Osteocyte (in vitro differentiated cells): ENCODE results near the gene NOSTRIN. TPM values are rescaled to one million over a fixed set of nuclear protein-coding genes. Genes with fewer than 3 reads are reported as not detected.

Experiments used
- DNase-seq: peaks from one replicate; pipeline ENCODE4 v3.0.0; 2021; ENCODE audit warnings: mixed read lengths; ENCODE audit not compliant: unreplicated experiment; ENCODE audit errors: extremely low spot score
- H3K27ac Mint-ChIP-seq: one replicate; pipeline ENCODE4 v1.8.0; 2021; ENCODE audit warnings: mild to moderate bottlenecking, mixed read lengths; ENCODE audit not compliant: unreplicated experiment
- H3K27me3 Mint-ChIP-seq: one replicate; pipeline ENCODE4 v1.8.0; 2021; ENCODE audit warnings: mixed read lengths; ENCODE audit not compliant: unreplicated experiment
- H3K36me3 Mint-ChIP-seq: one replicate; pipeline ENCODE4 v1.8.0; 2021; ENCODE audit warnings: mixed read lengths; ENCODE audit not compliant: unreplicated experiment
- H3K4me1 Mint-ChIP-seq: one replicate; pipeline ENCODE4 v1.8.0; 2021; ENCODE audit warnings: mixed read lengths; ENCODE audit not compliant: unreplicated experiment
- H3K4me3 Mint-ChIP-seq: one replicate; pipeline ENCODE4 v1.8.0; 2021; ENCODE audit warnings: mild to moderate bottlenecking, moderate library complexity, mixed read lengths; ENCODE audit not compliant: unreplicated experiment
- H3K9me3 Mint-ChIP-seq: one replicate; pipeline ENCODE4 v1.8.0; 2021; ENCODE audit warnings: mixed read lengths; ENCODE audit not compliant: unreplicated experiment
- total RNA-seq: library from RNA; stranded (reverse); gene quantifications from 2 replicates; pipeline ENCODE4 v1.2.1, GENCODE V29; 2021
- TF ChIP-seq, protein P1 (sequence below): fragments of 200-600 bp; sonication (generic); IDR thresholded peaks from 2 replicates; pipeline ENCODE4 v1.5.0; 2021; ENCODE audit warnings: antibody characterized with exemption, mild to moderate bottlenecking, moderate library complexity

NOSTRIN gene
- total RNA-seq, 1 donor from 2014 or later: not detected

DNA sequence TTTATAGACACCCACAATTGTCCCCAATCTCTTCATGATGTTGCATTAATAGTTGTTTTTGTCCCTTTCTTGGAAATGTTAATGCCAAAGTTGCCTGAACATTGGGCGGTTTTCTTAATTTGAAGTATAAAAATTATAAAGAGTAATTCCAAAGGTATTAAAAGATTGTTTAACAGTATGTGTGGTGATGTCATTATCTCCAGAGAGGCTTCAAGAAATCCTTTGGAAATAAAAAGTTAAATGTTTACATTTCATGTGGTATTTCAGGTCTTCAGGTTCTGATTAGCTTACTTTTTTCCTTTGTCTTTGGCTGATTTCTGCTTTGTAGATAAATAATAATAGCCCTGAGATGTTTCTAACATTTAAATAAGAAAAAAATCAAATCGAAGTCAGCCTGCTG lies 29.3 kb upstream of the NOSTRIN start:
- Mint-ChIP-seq H3K4me3 (no peak overlapping the region), H3K27me3 (no peaks in the 10 kb centered on the region), H3K27ac (no peak overlapping the region), H3K36me3 (peaks cover 16% of the 10 kb centered on the region), H3K4me1 (no peaks in the 10 kb centered on the region), H3K9me3 (no peaks in the 10 kb centered on the region)
- TF ChIP-seq, protein P1, sequence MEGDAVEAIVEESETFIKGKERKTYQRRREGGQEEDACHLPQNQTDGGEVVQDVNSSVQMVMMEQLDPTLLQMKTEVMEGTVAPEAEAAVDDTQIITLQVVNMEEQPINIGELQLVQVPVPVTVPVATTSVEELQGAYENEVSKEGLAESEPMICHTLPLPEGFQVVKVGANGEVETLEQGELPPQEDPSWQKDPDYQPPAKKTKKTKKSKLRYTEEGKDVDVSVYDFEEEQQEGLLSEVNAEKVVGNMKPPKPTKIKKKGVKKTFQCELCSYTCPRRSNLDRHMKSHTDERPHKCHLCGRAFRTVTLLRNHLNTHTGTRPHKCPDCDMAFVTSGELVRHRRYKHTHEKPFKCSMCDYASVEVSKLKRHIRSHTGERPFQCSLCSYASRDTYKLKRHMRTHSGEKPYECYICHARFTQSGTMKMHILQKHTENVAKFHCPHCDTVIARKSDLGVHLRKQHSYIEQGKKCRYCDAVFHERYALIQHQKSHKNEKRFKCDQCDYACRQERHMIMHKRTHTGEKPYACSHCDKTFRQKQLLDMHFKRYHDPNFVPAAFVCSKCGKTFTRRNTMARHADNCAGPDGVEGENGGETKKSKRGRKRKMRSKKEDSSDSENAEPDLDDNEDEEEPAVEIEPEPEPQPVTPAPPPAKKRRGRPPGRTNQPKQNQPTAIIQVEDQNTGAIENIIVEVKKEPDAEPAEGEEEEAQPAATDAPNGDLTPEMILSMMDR: no peak
- DNase-seq: no peak

DNA sequence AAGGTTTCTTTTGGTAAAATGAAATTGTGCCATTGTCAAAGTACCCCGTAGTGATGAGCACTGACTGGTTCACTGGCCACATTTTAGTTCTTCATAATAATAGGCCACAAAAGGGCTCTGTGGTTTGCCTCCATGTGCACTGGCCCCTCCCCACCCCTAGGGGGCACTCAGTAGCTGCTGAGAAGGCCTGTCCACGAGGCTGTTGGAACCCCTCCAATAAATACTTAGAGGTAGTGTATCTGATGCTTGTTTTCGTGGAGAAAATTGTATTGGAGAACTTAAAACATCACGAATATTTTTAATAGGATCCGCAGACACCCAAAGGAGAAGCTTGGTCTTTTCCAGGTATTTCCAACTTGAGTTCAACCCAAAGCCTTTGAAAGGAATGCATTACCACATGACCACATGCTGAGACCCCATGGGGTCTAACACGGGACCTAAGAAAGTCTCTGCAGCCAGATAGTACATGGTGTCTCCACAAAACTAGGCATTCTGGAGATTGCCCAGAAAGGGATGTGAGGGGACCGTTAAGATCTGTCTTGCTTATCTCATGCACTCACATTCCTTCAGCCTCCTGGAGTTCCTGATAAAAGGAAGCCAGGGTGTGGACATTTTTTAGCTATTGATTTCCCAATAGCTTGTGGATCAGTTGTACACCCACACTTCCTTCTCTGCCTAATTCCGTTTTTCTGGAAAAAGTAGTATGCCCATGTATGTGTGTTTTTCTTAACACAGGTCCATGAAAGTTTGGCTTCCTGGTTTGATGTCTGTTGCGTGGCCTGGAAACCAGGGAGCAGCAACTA lies 28.5 kb upstream of the NOSTRIN start:
- no peaks in the 10 kb centered on the region for H3K4me1 Mint-ChIP-seq
- no peak overlapping the region for H3K4me3 Mint-ChIP-seq
- H3K9me3 Mint-ChIP-seq: no peaks in the 10 kb centered on the region
- TF ChIP-seq, protein P1: peak; percentile 54
- H3K27ac Mint-ChIP-seq: no peak overlapping the region
- H3K27me3 Mint-ChIP-seq: no peaks in the 10 kb centered on the region
- peaks cover 16% of the 10 kb centered on the region for H3K36me3 Mint-ChIP-seq
- DNase-seq: no peak

DNA sequence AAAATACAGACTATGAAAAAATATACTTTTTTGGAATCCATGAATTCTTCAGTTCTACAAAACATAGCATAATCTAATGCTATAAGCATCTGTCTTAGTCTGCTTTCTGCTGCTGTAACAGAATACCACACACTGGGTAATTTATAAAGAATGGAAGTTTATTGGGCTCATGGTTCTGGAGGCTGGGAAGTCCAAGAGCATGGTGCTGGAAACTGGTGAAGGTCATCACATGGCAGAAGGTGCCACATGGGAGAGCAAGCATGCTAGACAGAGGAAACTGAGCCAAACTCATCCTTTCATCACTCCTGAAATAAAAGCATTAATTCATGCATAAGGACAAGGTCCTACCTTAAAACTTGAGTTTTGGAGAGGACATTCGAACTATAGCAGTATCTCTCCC lies 26.6 kb upstream of the NOSTRIN start:
- no peak overlapping the region for H3K4me3 Mint-ChIP-seq
- no peaks in the 10 kb centered on the region for H3K27me3 Mint-ChIP-seq
- peaks cover 2% of the 10 kb centered on the region for H3K4me1 Mint-ChIP-seq
- no peak overlapping the region for H3K27ac Mint-ChIP-seq
- H3K9me3 Mint-ChIP-seq: no peaks in the 10 kb centered on the region
- DNase-seq: no peak
- peaks cover 9% of the 10 kb centered on the region for H3K36me3 Mint-ChIP-seq
- TF ChIP-seq, protein P1: no peak

DNA sequence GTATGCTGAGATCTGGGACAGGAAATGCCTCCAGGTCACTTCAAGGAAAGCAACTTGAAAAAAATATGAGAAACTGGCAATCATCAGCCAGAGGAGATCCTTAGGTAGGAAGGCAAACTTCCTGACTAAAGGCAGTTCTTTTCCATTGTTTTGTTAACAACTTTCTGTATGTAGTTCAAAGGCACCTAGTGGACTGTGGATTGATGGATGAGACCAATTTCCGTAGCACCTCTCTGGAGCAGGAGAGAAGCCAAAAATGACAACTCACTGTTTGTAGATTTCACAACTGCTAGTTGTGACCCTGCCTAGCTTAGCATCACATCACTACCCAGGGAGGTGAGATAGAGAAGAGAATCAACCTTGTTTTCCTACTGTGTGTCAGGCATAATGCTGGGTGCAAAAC lies 21.8 kb upstream of the NOSTRIN start:
- H3K9me3 Mint-ChIP-seq: no peaks in the 10 kb centered on the region
- no peak for DNase-seq
- peaks cover 4% of the 10 kb centered on the region for H3K27me3 Mint-ChIP-seq
- H3K4me1 Mint-ChIP-seq: peaks cover 2% of the 10 kb centered on the region
- H3K27ac Mint-ChIP-seq: no peak overlapping the region
- TF ChIP-seq, protein P1: no peak
- H3K4me3 Mint-ChIP-seq: no peak overlapping the region
- peaks cover 4% of the 10 kb centered on the region for H3K36me3 Mint-ChIP-seq

DNA sequence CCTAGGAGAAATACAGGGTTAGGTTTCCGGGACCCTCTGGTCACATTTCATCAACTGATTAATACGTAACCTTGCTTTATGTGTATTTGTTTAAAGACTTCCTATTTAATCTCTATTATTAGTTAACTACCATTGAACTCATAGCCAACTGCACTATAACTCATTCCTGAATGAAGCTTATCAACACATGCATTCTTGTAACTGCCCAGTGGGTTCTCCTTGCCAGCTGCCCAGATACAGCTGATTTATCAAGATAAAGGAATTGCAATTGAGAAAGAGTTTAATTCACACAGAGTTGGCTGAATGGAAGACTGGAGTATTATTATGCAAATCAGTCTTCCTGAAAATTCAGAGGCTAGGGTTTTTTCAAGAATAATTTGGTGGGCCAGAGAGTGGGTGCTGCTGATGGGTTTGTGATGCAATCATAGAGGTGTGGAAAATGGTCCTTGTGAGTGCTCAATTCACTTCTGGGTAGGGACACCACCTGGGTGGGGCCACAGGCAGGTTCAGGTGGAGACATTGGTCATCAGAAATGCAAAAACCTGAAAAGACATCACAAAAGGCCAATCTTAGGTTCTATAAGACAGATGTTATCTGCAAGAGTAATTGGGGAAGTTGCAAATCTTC lies 21.1 kb upstream of the NOSTRIN start:
- TF ChIP-seq, protein P1: no peak
- H3K4me1 Mint-ChIP-seq: peaks cover 2% of the 10 kb centered on the region
- no peak for DNase-seq
- H3K4me3 Mint-ChIP-seq: no peak overlapping the region
- peaks cover 4% of the 10 kb centered on the region for H3K27me3 Mint-ChIP-seq
- H3K27ac Mint-ChIP-seq: no peak overlapping the region
- no peaks in the 10 kb centered on the region for H3K9me3 Mint-ChIP-seq
- no peaks in the 10 kb centered on the region for H3K36me3 Mint-ChIP-seq
